Kidney tubule cell (primary cell): ENCODE results near the gene CD160.
"Not testable (repeated sequence)": the region's sequence is repeated elsewhere in the genome, so short reads cannot be mapped to it uniquely, and the experiment has no call there.

ENCODE experiments used
- DNase-seq: peaks from one replicate; pipeline ENCODE4 v3.0.0-alpha.2; 2018; ENCODE audit warnings: low spot score

The CD160 gene, protein sequence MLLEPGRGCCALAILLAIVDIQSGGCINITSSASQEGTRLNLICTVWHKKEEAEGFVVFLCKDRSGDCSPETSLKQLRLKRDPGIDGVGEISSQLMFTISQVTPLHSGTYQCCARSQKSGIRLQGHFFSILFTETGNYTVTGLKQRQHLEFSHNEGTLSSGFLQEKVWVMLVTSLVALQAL

DNA sequence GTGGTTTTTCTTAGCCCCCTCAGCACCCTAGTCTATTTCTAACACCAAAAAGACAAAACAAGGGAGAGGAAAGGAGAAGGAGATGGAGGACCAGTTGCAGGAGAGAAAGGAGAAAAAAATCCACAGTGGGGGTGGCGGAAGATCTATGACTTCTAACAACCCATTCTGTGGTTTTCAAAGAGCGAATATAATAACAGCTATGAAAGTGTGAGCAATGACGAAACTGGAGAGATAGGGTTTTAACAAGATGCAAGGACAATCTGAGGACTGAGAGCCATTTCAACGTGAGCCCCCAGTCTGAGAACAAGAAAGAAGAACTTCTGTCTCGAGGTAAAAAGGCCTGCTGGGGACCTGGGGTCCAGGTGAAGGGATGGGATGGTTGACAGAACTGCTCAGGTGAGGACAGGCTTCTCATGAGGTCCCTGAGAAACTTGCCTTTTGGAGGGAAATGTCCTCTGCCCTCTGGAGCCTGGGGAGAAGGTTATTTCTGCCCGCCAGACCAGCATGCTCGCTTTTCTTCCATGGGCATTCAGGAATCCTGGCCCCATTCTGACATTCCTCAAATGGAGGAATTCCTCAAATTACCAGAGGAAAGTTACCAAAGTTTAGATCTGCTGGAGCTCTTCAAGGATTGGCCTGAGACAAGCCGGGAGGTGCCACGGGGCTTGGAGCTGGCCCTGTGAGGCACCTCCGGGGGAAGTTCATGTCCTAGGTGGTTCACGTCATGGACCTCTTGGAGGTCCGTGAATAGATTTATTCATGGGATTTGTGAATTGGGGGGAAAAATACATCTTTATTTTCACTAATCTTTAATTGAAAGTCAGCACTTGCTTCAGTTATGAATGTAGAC, at the start of gene CD160:
TSS of gene CD160 (plus strand) at position 270 of the 850 bp plus-strand sequence. CDS start 8,829 bp downstream, outside the sequence.
- no peak for DNase-seq

DNA sequence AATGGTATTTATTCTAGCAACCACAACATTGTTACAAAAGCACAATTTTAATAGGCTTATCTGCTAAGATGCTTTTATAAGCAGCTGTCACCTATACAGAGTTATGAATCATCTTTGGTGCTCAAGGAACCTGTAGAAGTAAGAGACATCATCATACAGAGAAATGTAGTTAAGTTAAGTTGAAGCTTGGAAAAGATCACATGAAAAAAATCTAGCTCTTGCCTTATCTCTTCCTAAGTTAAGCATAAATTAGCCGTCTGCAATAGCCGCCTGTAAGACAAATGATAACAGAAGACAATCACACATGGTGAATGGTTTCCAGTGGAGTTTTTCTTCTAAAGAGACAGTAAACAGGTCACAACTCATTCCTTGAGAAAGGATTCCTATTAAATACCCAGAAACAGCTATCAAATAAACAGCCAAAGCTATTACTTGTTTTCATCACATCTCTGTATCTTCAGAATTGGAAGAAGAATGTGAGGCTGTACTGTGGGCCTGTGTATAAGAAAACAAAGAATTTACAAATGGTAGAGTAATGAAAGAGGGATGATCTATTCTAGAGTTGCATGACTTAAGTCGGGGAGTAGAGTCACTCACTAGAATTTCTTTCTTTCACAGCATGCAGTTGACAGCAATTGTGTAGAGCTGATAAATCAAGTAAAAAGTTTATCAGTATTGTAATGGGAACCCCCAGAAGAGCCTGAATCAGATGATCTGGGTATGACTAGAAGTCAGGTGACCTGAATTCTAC, 48.1 kb upstream of the CD160 start:
- not testable (repeated sequence) for DNase-seq

DNA sequence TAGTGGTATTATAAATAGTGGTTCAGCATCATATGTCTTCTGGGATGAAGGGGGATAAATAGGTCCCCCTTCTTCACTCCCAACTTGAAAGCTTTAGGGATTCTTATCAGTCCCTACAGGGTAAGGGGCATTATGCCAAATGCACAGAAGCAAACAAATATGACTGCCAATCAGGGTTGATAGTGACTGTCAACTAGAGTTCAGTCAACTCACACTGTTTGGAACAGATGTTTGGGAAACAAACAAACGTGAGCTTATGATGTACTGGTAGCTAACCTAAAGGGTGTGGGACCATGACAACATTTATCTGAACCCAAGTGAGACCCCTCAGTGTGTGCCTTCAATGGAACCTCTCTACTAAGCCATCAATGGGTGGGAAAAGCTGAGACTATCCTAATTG, 46.1 kb upstream of the CD160 start:
- DNase-seq = not testable (repeated sequence)

DNA sequence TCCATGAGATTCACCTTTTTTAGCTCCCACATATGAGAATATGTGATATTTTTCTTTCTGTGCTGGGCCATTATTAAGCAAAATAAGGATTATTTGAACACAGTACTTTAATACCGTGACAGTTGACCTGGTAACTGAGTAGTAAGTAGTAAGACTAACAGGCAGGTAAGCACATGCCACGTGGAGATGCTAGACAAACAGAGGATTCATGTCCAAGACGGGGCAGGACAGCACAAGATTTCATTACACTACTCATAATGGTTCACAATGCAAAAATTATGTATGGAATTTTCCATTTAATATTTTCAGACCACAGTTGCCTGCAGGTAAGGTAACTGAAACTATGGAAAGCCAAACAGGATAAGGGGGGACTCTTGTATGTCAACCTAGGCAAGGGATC, 34.4 kb upstream of the CD160 start:
- DNase-seq = not testable (repeated sequence)

DNA sequence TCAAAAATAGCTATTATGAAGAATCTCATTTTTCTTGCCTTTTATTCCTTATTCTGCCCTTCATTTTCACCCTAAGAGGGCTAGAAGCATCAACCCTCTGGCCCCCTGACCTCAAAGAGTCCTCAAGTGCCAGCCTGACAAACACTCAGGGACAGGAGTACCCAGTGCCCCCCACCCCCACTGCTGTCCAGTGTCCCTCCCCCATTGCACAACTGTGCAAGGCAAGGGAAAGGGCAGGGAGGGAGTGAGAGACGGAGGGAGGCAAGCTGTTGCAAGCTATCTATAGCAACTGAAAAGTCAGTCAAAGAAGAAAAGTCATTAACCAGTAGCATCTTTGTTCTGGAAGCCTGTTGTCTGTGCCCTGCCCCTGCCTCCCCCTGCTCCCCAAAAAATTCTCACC, 33.2 kb upstream of the CD160 start:
- not testable (repeated sequence) for DNase-seq

DNA sequence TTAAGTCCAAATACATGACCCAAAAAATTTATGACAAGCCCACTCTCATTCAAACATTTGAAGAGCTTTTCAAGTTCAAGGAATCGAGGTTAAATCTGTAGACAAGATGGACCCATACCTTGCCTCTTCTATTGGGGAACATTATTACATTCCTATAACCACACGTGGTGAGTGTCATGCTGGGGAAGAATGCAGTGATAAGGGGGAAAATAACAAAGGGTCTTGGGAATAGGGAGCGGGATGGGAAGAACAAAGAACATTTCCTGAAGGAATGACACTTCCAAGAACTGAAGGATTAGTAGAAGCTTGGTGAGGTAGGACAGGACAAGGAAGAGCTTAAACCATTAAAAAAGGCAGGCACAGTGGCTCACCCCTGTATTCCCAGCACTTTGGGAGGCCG, 31.0 kb upstream of the CD160 start:
- DNase-seq = no peak

DNA sequence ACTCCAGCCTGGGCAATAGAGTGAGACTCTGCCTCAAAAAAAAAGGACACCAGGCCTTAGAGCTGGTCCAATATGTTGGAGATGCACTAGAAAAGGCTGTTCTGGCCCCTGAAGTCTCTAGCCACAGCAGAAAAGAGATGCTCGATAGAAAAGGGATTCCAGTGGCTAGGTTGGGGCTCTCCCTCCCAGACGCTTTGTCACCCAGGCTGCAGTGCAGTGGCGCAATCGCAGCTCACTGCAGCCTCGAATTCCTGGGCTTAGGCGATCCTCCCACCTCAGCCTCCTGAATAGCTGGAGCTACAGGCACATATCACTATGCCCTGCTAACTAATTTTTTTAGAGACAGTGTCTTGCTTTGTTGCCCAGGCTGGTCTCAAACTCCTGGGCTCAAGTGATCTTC, 30.4 kb upstream of the CD160 start:
- DNase-seq = no peak

DNA sequence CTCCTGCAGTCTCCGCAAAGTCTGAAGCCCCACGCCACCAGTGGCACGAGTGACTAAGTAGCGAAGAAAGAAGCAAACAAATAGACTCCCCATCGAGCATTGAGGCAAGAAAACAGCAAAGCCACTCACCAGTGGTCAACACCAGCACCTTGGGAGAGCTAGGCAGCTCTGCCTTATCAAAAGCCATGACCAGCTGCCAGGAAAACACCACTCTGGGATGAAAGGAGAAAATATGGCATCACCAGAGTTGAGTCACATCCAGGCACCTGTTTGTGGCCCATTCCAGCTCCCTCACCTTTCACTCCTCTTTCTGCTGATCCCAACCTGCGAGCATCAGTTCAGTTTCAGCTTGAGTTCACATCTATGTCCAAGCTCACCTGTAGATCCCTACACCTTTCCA, 29.4 kb upstream of the CD160 start:
- peak; percentile 47 for DNase-seq

DNA sequence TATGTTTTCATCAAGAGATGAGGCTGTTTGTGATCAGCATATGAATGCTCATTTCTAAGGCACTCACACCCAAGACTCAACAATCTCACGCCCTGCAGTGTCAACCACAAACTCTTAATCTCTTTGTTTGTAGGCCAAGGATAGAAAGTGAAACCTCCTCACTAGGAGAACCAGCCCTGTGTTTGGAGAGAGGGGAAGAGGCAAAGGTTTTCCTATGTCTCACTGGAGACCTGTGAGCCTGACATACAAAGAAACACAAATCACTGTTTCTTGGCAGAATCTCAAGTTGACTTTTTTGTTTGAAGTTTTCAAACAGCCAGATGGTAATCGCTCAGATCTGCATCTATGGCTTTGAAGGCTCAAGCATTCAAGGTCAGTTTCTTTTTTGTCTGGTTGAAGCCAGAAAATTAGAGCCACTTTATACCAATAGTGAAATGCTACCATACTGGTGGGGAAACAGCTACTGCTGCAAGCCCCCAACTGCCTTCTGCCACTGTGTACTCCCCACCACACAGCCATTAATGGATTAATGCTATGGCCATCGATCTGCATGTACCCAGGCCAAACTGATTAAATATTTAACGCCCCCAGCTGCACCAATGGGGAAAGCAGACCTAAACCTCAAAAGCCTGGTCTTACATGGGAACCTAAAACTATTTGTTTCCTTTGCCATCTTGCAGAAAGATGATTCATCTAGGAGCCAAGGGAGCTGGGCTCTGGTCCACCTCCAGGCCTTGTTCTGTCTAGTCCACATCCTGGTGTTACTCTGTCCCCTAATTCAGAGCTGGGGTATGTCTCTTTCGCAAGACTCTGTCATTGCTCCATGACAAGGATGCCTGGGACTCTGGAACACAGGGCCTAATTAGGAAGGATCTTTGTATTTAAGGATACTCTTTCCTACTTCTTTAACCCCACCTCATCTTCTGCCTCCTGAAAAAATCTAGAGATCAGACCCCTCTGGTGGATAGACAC, 28.4 kb upstream of the CD160 start:
- DNase-seq = peak; percentile 77

DNA sequence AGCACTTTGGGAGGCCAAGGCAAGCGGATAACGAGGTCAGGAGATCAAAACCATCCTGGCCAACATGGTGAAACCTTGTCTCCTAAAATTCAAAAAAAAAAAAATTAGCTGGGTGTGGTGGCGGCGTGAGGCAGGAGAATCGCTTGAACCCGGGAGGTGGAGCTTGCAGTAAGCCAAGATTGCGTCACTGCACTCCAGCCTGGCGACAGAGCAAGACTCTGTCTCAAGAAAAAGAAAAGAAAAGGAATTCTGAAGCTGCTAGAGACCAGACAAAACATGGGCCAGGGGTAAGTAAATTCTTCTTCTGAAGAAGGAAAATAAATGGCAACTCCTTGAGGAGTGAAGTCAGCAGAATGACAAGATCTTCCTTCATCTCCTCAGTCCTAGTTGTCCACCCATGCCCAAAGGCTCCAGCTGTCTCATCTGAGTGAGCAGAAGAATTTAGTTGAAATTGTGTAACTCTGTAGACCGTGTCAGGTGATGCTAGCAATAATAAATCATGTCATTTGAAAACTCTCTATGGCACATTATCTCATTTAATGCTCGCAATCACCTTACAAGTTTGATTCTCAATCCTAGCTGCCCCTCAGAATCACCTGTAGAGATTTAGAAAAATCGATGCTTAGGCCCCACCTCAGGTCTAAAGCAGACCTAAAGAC, 26.4 kb upstream of the CD160 start:
- peak; percentile 92 for DNase-seq

DNA sequence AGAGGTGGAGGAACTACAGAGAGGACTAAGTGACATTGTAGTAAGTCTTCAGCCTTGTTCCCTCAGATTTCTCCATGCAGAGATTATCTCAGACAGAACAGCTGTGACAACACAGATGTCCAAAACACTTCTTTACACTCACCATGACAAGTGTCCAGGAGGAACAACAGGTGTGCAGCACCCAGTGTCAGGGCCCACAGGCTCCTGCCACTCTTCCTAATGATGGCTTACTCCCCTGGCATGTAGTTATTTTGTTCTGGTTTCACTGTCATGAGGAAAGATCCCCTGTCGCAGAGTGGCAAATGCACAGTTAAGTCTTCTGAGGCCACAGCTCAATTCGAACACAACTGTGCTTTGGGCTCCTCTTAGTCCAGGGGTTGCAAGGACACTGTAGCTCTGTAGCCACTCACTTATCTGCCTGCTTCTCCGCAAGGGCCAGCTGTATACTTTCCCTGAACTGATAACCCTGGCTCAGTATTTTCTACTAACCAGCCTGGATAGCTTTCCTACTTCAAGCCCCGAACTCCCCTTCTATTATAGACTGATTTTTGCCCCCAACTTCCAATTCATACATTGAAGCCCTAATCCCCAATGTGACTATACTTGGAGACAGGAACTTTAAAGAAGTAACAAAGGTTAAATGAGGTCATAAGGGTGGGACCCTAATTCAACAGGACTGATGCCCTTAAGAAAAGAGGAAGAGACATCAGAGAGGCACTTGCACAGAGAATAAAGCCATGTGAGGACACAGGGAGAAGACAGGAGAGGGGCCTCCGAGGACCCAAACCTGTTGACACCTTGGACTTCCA, 23.3 kb upstream of the CD160 start:
- no peak for DNase-seq

DNA sequence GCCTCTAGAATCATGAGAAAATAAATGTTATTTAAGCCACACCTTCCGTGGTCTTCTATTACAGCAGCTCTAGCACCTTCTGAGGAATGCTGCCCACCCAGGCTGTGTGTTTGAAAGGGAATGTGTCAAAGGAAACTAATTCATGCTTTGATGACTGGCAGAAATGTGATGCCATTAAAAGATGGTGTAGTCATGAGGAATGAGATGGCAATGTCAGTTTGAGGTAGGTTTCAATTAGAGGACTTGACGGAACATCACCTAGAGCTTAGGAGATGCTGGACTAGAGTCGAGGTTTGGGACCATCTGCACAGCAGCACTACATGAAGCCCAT, 22.7 kb upstream of the CD160 start:
- DNase-seq = peak; percentile 83

DNA sequence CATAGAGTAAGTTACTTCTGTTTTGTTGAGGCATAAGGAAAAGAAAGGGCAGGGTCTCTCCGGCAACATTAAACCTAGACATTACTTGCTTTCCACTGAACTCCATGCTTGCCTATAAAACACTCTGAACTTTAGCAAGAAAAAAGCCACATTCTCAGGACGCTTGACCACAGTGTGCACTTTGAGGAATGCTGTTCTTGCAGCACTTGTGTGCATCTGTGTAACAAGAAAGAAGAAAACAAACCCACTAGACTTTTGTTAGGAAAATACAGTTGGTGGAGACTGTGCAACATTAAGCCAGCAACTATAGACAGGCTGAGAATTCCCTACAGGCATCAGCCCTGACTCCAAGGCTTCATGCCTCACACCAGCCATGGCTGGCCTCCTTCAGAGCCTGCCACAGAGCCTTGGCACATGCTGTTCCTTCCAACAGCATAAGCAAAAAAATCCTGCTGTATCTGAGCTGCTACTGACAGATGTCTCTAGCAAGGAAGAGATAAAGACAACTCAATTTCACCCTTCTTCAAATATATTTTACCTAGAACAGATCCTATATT, 17.9 kb upstream of the CD160 start:
- DNase-seq = no peak

DNA sequence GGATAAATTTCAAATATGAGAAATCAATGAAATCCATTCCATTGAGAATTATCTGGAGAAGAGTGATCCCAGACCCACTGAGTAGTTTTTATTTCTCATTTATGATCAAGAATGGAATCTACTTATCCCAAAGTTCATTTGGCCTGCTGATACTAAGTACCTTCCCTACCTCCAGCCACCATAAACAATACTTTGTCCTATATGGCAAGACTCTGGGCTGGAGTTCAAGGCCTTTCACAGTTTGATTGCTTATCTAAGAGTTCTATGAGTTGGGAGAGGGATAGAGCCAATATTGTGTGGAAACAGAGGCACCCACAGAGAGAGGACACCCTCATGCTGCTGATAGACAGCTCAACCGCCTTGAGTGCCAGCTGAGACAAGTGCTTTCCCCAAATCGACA, 17.2 kb upstream of the CD160 start:
- no peak for DNase-seq

DNA sequence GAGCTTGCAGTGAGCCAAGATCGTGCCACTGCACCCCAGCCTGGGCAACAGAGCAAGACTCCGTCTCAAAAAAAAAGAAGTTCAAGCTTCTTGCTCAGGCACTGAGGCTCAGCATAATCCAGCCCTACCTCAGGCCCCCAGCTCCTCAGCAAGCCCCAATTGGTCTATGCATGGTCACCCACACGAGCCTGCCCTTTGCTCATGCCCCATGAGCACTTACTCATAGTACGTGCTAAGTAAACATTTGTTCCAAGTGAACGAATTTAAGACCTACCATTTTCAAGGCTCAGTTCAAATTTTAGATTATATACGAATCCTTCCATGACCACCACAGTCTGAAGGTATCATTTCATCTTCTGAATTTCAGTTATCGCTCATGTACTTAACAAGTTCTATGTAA, 16.5 kb upstream of the CD160 start:
- DNase-seq = peak; percentile 85

DNA sequence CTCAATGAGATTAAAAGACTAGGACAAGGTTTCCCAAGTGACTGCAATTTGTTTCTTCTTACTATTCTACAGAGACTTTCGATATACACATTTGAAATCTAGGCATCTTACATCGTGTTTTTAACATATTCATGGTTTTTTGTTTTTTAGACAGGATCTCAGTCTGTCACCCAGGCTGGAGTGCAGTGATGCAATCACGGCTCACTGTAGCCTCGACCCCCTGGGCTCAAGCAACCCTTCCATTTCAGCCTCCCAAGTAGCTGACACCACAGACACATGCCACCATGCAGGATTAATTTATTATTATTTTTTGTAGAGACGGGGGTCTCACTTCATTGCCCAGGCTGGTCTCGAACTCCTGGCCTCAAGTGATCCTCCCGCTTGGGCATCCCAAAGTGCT, 13.7 kb upstream of the CD160 start:
- no peak for DNase-seq

DNA sequence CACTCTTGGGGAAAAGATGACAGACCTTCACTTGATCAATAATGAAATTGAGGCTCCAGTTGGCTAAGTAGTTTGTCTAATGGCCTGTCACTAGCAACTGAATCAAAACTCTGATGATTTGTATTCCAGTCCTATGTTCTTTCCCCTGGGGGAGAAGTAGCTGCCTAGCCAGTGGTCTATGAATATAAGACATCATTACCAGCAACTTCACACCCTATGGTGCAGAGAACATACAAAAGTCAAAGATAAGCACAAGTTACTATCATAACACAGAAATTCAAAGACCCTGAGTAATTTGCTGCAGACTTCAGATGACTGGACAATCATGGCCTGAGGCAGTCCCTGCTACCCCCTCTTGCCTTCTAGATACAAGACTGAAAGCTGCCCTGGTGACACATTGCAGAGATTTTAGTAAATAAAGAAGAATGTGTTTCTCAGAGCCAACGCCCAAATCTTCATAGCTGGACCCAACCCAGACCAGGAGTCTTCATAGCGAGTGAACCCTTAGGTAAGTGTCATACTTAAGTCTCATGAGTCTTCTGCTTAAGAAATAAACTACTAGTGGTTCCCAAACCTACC, 13.1 kb upstream of the CD160 start:
- peak; percentile 93 for DNase-seq

DNA sequence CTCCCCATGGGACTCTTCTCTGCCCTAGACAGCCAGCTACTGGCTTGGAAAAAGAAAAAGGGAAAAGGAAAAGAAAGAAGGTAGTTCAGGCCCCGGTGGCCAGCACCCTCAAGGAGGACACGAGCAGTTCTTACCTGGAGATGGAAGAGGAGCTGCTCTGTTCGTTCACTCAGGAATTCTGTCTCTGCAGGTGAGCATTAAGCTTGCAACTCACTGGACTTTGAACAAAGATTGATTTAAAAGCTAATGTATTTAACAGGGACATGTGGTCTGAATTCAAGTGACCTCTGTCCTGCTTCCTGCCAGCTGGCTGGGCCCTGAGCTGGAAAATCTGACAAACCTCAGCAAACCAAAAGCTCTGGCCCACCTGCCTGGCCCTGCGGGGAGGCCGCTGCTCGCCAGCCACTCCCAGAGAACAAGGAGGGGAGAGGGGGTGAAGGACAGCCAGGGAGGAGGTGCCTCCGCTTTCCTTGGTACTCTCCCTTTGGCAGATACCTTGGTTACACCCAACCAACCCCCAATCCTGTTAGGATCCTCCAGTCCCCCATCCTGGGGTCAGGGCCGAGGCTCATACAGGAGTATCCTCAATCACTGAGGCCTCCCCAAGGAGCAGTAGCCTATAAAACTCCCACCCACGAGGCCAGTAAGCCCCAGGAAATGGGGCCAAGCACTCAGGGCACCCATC, 12.0 kb upstream of the CD160 start, which contains the start of gene PDZK1:
TSS of gene PDZK1 (minus strand) at position 186 of the 685 bp plus-strand sequence. CDS start 19,347 bp downstream, outside the sequence.
- DNase-seq = peak; percentile 77

DNA sequence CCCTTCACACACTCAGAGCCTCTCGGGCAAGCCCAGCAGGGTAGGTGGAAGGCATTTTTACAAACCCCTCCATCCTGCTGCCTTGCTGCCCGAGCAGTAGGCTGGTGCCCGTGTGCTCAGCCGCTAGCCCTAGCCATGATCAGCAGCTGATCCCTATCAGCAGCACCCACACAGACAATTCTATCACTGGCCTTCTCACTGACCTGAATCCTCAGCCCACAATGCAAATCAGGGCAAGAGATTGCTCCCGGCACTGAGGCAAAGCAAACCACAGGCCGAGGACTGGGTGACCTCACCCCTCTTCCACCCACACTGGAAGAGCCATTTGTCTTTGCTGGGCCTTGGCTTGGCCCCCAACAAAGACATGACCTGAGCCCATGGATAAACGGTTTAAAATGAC, 11.2 kb upstream of the CD160 start:
- DNase-seq = peak; percentile 79
